ENCODE measurements around the gene VPS13D. TPM values are rescaled to one million over a fixed set of nuclear protein-coding genes. Genes with fewer than 3 reads are reported as not detected.

Gene VPS13D
- total RNA-seq, 4 donors from 2014 or later, result 88.1 to 105 (median 97.1) TPM

DNA sequence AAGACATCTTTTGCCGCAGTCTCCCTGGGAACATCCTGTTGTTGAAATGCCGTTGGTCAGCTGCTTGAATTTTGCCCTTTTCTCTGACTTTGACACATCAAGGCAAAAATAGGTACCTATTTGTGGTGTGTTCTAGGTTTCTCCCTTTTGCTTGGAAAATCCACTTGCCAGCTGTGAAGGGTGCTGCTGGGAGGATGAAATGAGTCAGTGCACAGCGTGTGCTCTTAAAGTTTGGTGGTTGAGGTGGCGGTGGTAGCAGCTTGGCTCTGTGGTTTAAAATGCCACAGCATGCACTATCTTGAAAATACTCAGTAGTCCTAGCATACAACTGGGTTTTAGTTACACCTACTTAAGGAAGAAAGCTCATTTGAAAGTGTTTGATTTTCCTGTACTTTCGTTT lies 204.3 kb downstream of the VPS13D start:
- ATAC-seq (ENCODE audit: low FRiP score), result peak; percentile 68
- TF ChIP-seq, protein P1, sequence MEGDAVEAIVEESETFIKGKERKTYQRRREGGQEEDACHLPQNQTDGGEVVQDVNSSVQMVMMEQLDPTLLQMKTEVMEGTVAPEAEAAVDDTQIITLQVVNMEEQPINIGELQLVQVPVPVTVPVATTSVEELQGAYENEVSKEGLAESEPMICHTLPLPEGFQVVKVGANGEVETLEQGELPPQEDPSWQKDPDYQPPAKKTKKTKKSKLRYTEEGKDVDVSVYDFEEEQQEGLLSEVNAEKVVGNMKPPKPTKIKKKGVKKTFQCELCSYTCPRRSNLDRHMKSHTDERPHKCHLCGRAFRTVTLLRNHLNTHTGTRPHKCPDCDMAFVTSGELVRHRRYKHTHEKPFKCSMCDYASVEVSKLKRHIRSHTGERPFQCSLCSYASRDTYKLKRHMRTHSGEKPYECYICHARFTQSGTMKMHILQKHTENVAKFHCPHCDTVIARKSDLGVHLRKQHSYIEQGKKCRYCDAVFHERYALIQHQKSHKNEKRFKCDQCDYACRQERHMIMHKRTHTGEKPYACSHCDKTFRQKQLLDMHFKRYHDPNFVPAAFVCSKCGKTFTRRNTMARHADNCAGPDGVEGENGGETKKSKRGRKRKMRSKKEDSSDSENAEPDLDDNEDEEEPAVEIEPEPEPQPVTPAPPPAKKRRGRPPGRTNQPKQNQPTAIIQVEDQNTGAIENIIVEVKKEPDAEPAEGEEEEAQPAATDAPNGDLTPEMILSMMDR (IDR thresholded peaks at IDR 0.05), result no peak

DNA sequence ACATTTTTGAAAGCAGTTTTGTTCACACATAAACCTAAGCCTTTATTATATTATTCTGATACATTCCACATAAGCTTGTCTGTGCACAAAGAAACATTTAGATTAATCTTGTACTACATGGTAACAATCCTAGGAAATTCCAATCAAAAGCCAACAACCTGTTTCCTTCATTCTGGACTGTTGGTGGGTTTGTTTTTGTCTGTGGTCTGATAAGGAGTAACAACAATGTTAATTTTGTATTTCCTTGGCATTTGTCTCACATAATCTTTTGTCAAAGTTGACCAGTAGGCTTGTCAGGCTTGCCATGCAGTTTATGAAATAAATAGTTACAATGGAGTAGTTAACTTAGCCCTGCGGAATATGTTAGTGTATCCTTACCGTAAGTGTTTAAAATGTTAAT lies 204.9 kb downstream of the VPS13D start:
- no peak for ATAC-seq (ENCODE audit: low FRiP score)
- TF ChIP-seq, protein P1 (IDR thresholded peaks at IDR 0.05), result no peak
- no peak for DNase-seq (ENCODE audit: low spot score)

More for the DNA sequence above, 204.3 kb downstream of the VPS13D start:
- no peak for DNase-seq (ENCODE audit: low spot score)

DNA sequence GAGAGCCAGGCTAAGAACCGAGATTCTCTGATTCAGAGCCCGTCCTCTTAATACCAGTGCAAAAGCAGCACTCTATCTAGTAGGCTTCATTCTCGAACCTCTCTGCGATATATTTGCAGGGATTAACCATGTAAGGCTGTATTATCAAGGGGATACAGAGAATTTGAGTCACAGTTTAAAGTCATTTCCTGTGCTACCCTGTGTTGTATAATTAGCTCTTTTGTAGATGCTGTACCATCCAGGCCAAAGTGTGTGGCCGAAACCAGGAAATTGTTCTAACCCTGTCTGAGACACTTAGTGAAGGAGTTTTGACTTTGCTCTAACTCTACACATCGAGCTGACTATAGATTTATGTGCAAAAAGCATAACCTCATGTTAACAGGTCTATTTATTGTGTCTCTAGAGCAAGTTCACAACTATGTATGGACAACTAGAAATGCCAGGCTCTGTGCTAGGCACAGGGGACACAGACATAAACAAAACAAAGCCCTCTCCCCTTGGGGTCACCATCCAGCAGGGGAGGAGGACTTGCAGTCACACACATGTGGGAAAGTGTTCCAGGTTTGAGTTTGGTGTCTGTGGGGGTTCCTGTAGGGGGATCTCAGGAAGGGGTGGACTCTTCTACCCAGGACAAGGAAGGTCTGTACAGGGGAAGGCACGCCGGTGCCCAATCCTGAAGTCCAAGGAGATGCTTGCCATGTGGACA lies 206.0 kb downstream of the VPS13D start:
- ATAC-seq (ENCODE audit: low FRiP score) (no peak), DNase-seq (ENCODE audit: low spot score) (no peak)
- TF ChIP-seq, protein P1 (IDR thresholded peaks at IDR 0.05), result no peak

DNA sequence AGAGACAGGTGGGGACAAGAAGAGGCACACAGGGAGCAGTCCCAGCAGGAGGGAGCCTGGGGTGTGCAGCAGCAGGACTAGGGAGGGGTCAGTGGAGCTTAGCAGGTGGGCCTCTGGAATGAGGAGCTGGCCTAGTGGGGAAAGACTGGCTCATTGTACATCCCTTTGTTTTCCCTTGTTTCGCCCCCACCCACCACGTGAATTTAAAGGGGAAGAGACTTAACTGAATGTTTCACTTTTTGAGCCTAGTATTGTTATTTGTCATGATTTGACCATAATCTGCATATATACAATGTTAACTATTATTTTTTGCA lies 206.5 kb downstream of the VPS13D start:
- ATAC-seq (ENCODE audit: low FRiP score) (no peak), DNase-seq (ENCODE audit: low spot score) (no peak)
- TF ChIP-seq, protein P1 (IDR thresholded peaks at IDR 0.05), result no peak

DNA sequence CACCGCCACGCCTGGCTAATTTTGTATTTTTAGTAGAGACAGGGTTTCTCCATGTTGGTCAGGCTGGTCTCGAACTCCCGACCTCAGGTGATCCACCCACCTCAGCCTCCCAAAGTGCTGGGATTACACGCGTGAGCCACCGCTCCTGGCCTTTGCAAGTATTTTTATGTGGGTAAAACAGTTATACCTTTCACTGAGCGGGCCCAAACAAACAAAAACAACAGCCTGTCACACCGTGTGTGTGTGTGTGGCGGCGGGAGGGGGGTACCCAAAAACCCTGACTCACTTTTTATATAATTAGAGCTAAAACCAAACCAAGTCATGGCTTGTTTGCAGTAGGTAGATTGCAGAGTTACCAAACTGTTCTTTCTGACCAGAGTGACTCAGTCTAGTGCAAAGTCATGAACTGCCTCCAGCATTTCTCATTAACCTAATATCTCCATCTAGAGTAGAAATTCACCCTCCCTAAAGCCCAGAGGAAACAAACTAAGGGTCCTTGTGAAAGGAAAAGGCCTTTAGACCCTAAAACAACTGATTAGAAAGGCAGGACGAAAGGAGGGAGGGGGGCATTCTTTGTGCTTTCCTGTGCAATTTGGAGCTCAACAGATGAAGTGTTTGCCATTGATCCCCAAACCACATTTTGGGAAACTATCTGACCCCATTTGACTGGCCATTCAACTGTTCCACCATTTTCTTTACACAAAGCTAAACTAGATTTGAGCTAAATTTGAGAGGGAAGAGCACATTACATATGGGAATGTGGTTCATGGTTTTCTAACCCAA lies 207.2 kb downstream of the VPS13D start:
- ATAC-seq (ENCODE audit: low FRiP score) (peak; percentile 50), DNase-seq (ENCODE audit: low spot score) (no peak)
- TF ChIP-seq, protein P1 (IDR thresholded peaks at IDR 0.05), result no peak

DNA sequence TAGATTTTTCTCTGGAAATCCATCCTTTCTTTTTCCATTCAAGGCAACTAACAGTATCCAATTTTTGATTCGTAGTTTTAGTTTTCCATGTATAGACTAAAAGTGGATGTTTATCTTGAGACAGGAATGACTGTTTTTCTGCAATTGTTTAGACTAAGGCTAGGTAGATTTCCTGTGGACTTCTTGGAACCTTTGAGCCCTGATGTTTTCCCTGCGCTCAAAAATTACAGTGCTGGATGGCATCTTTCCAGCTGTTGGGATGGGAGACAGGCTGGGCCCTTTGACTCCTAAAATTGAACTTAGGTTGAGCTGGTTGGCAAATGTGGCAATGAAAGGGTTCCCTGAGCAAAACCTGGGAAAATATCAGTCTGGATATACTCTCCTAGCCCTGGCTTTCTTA lies 207.8 kb downstream of the VPS13D start:
- TF ChIP-seq, protein P1 (IDR thresholded peaks at IDR 0.05), result no peak
- DNase-seq (ENCODE audit: low spot score) (no peak), ATAC-seq (ENCODE audit: low FRiP score) (no peak)

Measured in omental fat pad (tissue), 4 donors.